ENCODE measurements around the gene CAPN2. TPM values are rescaled to one million over a fixed set of nuclear protein-coding genes. Genes with fewer than 3 reads are reported as not detected.
A peak's percentile ranks its signal among the peaks of the same experiment; 100 is the strongest.

CAPN2 gene
- total and polyA plus RNA-seq, 9 donors, result 70.6 to 267 (median 171) TPM

DNA sequence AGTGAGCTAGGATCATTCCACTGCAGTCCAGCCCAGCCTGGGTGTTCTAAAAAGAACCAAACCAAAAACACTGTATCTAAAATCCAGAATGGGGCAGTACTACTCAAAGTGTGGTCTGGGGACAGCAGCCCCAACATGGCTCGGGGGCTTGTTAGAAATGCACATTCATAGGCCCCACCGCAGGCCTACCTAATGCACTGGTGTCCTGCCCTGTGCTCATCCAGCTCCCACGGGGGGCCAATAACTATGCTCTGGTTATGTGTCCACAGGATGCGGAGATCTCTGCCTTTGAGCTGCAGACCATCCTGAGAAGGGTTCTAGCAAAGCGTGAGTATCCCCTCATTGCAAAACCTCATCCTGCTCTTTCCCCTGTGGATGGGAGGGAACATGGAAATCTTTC lies 51.5 kb downstream of the CAPN2 start:
- no peaks in the 10 kb centered on the region for H3K4me1 ChIP-seq (ENCODE audit: insufficient read depth)
- no peak overlapping the region for H3K4me3 ChIP-seq
- no peak for DNase-seq
- WGBS, 3 donors, result 94 to 97% (median 95%) methylated on average over 5 of the region's 5 CpGs
- H3K36me3 ChIP-seq, result no peaks in the 10 kb centered on the region
- intact Hi-C loops (cut with DNase I), result no loop called here
- no peak for TF ChIP-seq POLR2A (IDR thresholded peaks at IDR 0.05)
- H3K27me3 ChIP-seq, result no peaks in the 10 kb centered on the region
- no peaks in the 10 kb centered on the region for H3K9me3 ChIP-seq
- H3K27ac ChIP-seq, result no peak overlapping the region

- Histone ChIP-seq H3K9me3 (no peaks in the 10 kb centered on the region), H3K4me1 (ENCODE audit: insufficient read depth) (no peaks in the 10 kb centered on the region), H3K27ac (no peak overlapping the region), H3K27me3 (no peaks in the 10 kb centered on the region), H3K4me3 (no peak overlapping the region), H3K36me3 (no peaks in the 10 kb centered on the region)
- intact Hi-C loops (cut with DNase I), result no loop called here
- WGBS, 3 donors, result 78 to 80% (median 79%) methylated on average over 9 of the region's 9 CpGs
- no peak for TF ChIP-seq POLR2A (IDR thresholded peaks at IDR 0.05)
- no peak for TF ChIP-seq CTCF (IDR thresholded peaks at IDR 0.05)
- TF ChIP-seq EP300 (IDR thresholded peaks at IDR 0.05), result no peak
- DNase-seq, result no peak
Observed at GRCh38 chr1:223765036-223765718, 52.8 kb downstream of the CAPN2 start.

GRCh38 chr1:223765719-223766340 lies 53.5 kb downstream of the CAPN2 start:
- intact Hi-C loops (cut with DNase I), result no loop called here
- Histone ChIP-seq H3K4me1 (ENCODE audit: insufficient read depth) (peaks cover under 1% of the 10 kb centered on the region), H3K27ac (no peak overlapping the region)

GRCh38 chr1:223770621-223771315 lies 58.4 kb downstream of the CAPN2 start:
- no peaks in the 10 kb centered on the region for H3K36me3 ChIP-seq
- no peak for DNase-seq
- no peak overlapping the region for H3K4me3 ChIP-seq
- 89 to 91% (median 91%) methylated on average over 9 of the region's 9 CpGs for WGBS, 3 donors
- intact Hi-C loops (cut with DNase I), result no loop called here
- H3K9me3 ChIP-seq, result no peaks in the 10 kb centered on the region
- no peak for TF ChIP-seq EP300 (IDR thresholded peaks at IDR 0.05)
- no peak for TF ChIP-seq CTCF (IDR thresholded peaks at IDR 0.05)
- no peak for TF ChIP-seq POLR2A (IDR thresholded peaks at IDR 0.05)
- H3K4me1 ChIP-seq (ENCODE audit: insufficient read depth), result peaks cover 10% of the 10 kb centered on the region
- H3K27ac ChIP-seq, result peak overlapping the region; percentile 81 to 89
- no peaks in the 10 kb centered on the region for H3K27me3 ChIP-seq

More at GRCh38 chr1:223765719-223766340, 53.5 kb downstream of the CAPN2 start:
- no peak for TF ChIP-seq POLR2A (IDR thresholded peaks at IDR 0.05)
- TF ChIP-seq EP300 (IDR thresholded peaks at IDR 0.05), result no peak
- no peak for TF ChIP-seq CTCF (IDR thresholded peaks at IDR 0.05)
- Histone ChIP-seq H3K36me3 (no peaks in the 10 kb centered on the region), H3K4me3 (no peak overlapping the region), H3K9me3 (no peaks in the 10 kb centered on the region), H3K27me3 (no peaks in the 10 kb centered on the region)
- WGBS, 3 donors, result 77 to 87% (median 79%) methylated on average over 7 of the region's 7 CpGs
- no peak for DNase-seq

DNA sequence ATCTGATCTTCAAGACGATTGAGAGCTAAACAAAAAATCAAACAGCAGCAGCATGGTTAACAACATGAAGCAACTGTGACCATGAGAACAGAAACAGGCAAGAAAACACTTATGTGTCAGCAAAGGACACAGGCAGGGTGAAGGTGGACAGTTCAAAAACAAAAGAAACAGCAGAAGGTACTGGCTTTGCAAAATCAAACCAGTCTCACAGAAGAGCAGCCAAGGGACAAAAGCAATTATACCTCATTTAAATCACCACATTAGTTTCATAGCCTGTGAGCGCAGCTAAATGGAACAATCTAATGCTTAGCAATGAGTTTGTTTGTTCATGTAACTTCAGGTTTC lies 59.1 kb downstream of the CAPN2 start:
- WGBS, 3 donors, result 25 to 34% (median 29%) methylated on average over 2 of the region's 2 CpGs
- Histone ChIP-seq H3K4me3 (no peak overlapping the region), H3K27ac (peak overlapping the region; percentile 81 to 89), H3K36me3 (no peaks in the 10 kb centered on the region), H3K27me3 (no peaks in the 10 kb centered on the region), H3K9me3 (no peaks in the 10 kb centered on the region), H3K4me1 (ENCODE audit: insufficient read depth) (peaks cover 10% of the 10 kb centered on the region)
- no peak for TF ChIP-seq CTCF (IDR thresholded peaks at IDR 0.05)
- no peak for TF ChIP-seq EP300 (IDR thresholded peaks at IDR 0.05)
- no peak for TF ChIP-seq POLR2A (IDR thresholded peaks at IDR 0.05)
- intact Hi-C loops (cut with DNase I), result no loop called here
- no peak for DNase-seq
